ENCODE data around the gene BRD7.

BRD7 gene

DNA sequence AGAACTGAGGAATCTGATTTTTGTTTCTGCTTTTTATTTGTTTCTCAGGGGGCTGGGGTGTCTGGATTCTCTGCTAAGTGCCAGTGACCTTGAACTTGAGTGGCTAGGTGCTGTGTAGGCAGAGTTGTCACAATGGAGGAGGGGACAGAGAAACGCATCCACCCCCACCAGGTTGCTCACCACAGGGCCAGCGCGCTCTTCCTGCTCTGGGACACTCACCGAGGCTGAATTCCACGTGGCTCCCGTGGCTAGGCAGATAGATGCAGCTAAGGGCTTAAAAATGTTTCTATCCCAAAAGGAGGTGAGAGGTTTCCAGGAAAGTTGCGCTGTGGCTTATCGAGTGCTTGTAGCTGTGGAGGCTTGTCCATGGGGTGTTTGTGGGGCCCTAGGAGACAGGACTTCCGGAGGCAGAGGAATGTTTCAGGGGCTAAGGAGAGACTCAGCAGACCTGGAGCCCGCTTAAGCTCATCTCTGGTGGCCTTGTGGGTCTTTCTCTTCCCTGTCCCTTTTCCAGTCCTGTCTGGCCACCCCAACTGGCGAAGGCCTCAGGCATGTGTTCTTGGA lies 65.7 kb downstream of the BRD7 start:
- ATAC-seq, result no peak
- DNase-seq, result no peak

GRCh38 chr16:50302472-50303005 lies 66.2 kb downstream of the BRD7 start:
- ATAC-seq, result no peak
- no peak for DNase-seq

DNA sequence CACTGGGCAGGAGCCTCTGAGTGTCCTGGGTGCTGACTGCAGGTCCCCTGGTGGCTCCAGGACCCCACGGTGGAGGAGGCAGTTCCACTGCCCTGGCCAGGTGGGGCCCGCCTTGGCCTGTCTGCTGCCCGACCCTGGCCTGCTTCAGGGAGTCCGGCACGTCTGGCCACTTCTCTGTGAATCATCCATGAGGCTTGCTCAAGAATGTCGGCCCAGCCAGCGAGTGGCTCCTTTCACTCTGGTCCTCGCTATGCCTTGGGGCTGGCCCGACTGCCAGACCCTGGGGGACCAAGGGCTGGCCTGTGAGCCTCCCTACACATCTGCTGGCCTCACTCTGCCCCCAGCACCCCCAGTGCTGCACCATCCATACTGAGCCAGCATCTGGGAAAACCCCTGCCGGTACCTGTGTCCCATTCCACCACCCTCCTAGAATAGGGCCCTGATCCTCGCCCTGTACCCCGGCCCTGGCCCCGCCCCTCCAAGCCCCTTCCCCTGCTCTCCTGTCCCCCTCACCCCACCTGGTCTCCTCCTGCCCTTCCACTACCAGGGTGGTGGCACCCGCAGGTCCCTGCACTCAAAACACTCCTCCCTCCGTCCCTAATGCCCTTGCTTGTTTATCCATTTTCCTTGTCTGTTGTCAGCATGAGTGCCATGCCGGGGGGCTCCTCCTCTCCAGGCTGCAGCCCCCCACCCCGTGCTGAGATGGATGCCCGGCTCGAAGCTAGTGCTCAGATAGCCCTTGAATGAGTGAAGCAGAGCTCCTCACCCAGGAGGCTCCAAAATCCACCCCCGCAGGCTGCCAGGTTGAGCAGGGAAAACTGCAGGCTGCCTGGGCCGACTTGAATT lies 66.9 kb downstream of the BRD7 start:
- no peak for ATAC-seq

DNA sequence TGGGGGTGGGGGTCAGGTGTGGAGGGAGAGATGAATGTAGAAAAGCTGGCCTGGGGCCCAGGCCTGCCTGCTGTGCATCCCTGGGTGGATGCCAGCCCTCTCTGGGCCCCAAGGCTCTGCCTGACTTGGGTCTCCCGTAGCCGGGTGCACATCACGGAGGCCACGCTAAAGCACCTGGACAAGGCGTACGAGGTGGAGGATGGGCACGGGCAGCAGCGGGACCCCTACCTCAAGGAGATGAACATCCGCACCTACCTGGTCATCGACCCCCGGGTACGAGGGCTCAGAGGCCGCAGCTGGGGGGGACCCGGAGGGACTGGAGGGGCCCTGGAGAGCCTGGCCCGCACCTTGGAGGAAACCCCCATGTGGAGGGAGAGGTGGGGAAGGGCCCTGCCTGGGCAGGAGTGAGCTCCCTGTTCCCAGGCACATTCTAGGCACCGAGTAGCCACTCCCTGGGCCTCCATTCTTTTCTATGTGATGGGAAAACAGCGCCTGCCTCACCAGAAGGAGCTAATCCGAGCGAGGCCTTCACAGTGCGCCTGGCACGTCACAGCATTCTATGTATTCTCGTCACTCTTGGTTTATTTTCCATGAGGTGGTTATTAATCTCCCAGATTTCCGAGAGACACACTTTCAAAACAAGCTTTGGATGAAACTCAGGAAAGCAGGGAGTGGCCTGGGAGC lies 67.7 kb downstream of the BRD7 start:
- DNase-seq, result no peak
- ATAC-seq, result no peak

More for the DNA sequence above, 66.9 kb downstream of the BRD7 start:
- DNase-seq, result no peak

GRCh38 chr16:50299508-50300105 lies 69.2 kb downstream of the BRD7 start:
- DNase-seq, result no peak
- ATAC-seq, result no peak

- no peak for ATAC-seq
- DNase-seq, result no peak
Measured at GRCh38 chr16:50298591-50299507, 69.9 kb downstream of the BRD7 start.

DNA sequence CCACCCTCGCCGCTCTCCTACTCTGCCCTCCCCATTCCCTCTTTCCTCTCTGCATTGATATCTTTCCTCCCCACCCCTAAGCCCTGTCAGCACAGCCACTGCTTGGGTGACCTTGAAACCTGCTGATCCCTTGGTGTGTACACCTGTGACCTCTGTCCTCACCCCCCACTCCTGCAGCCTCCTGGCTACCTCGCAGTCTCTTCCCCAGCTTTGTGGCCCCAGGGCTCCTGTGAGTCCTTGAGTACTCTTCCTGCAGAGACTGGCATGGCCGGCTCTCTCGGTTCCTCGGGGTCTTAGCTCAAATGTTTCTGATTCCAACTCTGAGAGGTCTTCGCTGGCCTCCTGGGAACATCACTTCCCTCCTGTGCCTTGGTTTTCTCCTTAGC lies 70.7 kb downstream of the BRD7 start:
- DNase-seq (no peak), ATAC-seq (no peak)

DNA sequence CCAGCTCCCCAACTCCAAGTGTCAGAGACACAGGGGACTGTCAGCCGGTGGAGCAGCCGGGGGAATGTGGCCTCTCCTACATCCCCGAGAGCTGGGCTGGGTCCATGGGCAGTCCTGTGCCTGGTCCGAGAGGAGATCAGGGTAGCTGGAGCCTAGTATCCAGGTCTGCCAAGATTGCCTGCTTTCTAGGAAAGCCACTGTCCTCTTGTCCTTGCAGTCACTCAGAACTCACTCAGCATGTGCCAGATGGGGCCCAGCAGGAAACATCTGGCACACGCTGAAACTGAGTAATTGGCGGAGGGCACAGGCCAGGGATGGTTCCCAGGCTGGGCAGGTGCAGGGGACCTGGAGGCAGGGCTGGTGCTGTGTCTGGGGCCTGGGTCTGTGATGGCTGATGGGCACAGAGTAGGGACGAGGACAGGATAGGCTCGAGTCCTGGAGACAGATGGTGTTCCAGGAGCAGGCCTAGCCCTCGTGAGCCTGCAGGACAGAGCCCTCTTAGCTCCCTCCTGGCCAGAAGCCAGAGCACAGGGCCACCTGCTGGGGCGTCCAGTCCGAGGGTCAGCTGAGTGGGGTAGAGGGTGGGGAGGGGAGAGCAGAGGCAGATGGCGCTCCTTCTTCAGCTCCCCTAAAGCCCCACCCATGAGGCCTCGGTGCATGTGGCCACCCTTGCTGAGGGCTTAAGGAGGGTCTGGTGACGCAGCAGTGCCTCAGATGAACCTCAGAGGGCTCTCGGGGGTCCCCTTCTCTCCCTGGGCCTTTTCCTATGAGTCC lies 71.3 kb downstream of the BRD7 start:
- ATAC-seq, result no peak
- no peak for DNase-seq

GRCh38 chr16:50296807-50297206 lies 72.0 kb downstream of the BRD7 start:
- no peak for DNase-seq
- no peak for ATAC-seq

DNA sequence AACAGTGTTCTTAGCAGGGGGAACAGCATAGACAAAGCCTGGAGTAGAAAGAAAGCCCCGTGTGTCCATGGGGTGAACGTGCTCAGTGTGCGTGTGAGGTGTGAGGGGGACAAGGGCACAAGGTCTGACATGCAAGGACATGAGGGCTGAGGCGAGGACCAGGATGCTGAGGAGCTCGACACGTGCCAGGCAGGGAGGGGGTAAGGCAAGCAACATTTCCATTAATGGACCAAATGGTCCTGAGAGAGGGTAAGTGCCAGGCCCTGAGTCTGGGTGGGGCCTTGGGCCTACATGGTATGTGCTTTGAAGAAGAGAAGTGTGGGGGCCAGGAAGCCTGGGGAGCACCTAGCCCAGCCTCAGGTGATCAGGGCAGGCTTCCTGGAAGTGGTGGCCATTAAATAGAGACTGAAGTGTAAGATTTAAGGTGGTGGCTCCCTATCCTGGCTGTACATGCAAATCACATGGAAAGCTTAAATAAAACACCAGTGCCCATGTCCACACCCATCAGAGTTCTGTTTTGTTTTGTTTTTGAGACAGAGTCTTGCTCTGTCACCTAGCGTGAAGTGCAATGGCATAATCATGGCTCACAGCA lies 73.2 kb downstream of the BRD7 start:
- DNase-seq, result no peak
- ATAC-seq, result no peak

- DNase-seq (no peak), ATAC-seq (no peak)
Measured at GRCh38 chr16:50294955-50295354, 73.8 kb downstream of the BRD7 start.

GRCh38 chr16:50293994-50294855 lies 74.6 kb downstream of the BRD7 start:
- ATAC-seq, result no peak
- no peak for DNase-seq

GRCh38 chr16:50293041-50293783 lies 75.6 kb downstream of the BRD7 start:
- no peak for ATAC-seq

DNA sequence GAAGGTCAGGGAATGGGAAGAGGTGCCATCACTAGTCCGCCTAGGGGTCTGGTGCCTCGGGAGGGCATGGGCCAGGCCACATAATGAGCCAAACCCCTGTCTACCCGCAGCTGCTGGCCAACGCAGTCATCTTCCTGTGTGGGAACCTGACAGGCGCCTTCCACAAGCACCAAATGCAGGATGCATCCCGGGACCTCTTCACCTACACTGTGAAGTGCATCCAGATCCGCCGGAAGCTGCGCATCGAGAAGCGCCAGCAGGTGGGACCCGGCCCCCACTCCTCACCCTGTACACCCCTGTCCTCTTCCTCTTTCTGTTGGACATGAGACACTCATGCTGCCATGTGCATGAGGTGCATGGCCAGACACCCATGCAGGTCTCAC lies 76.2 kb downstream of the BRD7 start:
- ATAC-seq (no peak), DNase-seq (no peak)

More at GRCh38 chr16:50293041-50293783, 75.6 kb downstream of the BRD7 start:
- no peak for DNase-seq

- ATAC-seq (no peak), DNase-seq (no peak)
Measured at GRCh38 chr16:50291719-50292565, 76.8 kb downstream of the BRD7 start.

DNA sequence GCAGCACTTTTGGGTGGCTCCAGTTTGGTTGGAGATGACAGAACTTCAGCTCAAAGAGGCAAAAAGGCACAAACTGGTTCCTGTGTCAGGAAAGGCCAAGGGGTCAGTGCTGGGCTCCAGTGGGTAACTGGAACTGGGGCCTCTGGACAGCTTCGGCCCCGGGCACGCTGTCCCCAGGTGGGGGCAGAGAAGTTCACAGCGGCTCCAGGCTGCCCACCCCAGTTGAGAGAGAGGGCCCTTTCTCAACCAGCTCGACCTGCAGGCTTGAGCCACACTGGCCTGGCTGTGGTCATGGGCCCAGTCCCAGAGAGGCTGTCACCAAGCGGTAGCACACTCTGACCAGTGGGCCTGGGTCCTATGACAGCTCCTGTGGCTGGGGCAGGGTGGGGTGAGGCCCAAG lies 77.9 kb downstream of the BRD7 start:
- ATAC-seq (no peak), DNase-seq (no peak)

DNA sequence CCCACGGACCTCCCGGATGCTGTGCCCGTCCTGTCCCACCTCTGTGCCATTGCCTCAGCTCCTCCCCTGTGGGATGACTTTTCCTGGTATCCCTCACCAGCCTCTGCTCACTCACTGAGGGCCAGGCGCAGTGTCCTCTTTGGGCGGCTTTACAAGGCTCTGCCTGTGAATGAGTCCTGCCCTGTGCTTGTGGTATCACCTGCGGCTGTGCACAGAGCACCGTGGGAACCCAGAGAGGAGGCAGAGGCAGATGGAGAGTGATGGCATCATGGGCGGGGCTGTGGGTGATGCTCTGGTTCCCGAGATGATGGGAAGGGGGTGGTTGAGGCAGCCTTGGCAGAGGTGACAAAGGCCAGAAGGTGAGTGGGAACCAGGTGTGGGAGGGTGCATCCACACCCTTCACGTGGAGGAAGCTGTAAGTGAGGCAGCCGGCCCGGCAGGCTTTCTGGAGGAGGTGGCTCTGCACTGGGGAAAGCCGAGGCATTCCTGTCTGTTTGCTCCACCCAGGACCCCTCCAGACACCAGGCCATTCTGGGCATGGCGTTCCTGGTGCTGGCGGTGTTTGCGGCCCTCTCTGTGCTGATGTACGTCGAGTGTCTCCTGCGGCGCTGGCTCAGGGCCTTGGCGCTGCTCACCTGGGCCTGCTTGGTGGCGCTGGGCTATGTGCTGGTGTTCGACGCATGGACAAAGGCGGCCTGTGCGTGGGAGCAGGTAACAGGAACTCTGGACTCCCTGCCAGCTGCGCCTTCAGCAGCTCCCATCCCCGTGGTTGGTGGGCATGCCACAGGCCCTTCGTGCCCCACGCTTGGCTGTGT lies 78.6 kb downstream of the BRD7 start:
- ATAC-seq, result no peak
- DNase-seq, result no peak
